PFSK-1 (cell line): ENCODE results near the gene PPARGC1A.

ENCODE experiments used
- FOXP2 ChIP-seq: optimal IDR thresholded peaks from 2 replicates; pipeline ENCODE3; 2011; ENCODE audit warnings: borderline replicate concordance, control low read depth, inconsistent platforms; ENCODE audit not compliant: insufficient read depth; ENCODE audit errors: extremely low read length, extremely low read depth
- POLR2AphosphoS5 ChIP-seq: IDR thresholded peaks from 2 replicates; pipeline ENCODE4 v1.6.1; 2012; ENCODE audit warnings: low read depth, mild to moderate bottlenecking, control low read depth, low read length, moderate library complexity
- SIN3A ChIP-seq: IDR thresholded peaks from 2 replicates; pipeline ENCODE4 v1.6.1; 2012; ENCODE audit warnings: mild to moderate bottlenecking, low read length, moderate library complexity, borderline replicate concordance; ENCODE audit not compliant: insufficient read depth
- TAF1 ChIP-seq: IDR thresholded peaks from 2 replicates; pipeline ENCODE4 v1.6.1; 2012; ENCODE audit warnings: low read length, control low read depth, borderline replicate concordance; ENCODE audit not compliant: insufficient read depth
- TF ChIP-seq, protein P1 (sequence below), 2 experiments: IDR thresholded peaks; 2 replicates each; pipeline versions ENCODE4 v1.6.1 to v1.8.0; 2011 to 2012; ENCODE audit warnings: low read depth in 2 of 2, low read length in 2 of 2, control low read depth in 1 of 2, inconsistent platforms in 1 of 2, mild to moderate bottlenecking in 1 of 2, moderate library complexity in 1 of 2; ENCODE audit not compliant: insufficient read depth in 1 of 2

Gene PPARGC1A

GRCh38 chr4:23835774-23836478 lies 53.9 kb downstream of the PPARGC1A start:
- TF ChIP-seq, protein P1, sequence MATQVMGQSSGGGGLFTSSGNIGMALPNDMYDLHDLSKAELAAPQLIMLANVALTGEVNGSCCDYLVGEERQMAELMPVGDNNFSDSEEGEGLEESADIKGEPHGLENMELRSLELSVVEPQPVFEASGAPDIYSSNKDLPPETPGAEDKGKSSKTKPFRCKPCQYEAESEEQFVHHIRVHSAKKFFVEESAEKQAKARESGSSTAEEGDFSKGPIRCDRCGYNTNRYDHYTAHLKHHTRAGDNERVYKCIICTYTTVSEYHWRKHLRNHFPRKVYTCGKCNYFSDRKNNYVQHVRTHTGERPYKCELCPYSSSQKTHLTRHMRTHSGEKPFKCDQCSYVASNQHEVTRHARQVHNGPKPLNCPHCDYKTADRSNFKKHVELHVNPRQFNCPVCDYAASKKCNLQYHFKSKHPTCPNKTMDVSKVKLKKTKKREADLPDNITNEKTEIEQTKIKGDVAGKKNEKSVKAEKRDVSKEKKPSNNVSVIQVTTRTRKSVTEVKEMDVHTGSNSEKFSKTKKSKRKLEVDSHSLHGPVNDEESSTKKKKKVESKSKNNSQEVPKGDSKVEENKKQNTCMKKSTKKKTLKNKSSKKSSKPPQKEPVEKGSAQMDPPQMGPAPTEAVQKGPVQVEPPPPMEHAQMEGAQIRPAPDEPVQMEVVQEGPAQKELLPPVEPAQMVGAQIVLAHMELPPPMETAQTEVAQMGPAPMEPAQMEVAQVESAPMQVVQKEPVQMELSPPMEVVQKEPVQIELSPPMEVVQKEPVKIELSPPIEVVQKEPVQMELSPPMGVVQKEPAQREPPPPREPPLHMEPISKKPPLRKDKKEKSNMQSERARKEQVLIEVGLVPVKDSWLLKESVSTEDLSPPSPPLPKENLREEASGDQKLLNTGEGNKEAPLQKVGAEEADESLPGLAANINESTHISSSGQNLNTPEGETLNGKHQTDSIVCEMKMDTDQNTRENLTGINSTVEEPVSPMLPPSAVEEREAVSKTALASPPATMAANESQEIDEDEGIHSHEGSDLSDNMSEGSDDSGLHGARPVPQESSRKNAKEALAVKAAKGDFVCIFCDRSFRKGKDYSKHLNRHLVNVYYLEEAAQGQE (IDR thresholded peaks at IDR 0.05; ENCODE audit: insufficient read depth in 1 of 2, low read depth in 2 of 2, low read length in 2 of 2) = no peak
- TF ChIP-seq TAF1 = no peak
- TF ChIP-seq SIN3A = no peak
- TF ChIP-seq FOXP2 = no peak
- TF ChIP-seq POLR2AphosphoS5 = no peak

GRCh38 chr4:23828779-23829178 lies 61.1 kb downstream of the PPARGC1A start:
- TF ChIP-seq SIN3A = no peak
- no peak for TF ChIP-seq FOXP2
- TF ChIP-seq POLR2AphosphoS5 = no peak
- TF ChIP-seq TAF1 = no peak
- TF ChIP-seq, protein P1 (IDR thresholded peaks at IDR 0.05; ENCODE audit: insufficient read depth in 1 of 2, low read depth in 2 of 2, low read length in 2 of 2) = no peak

DNA sequence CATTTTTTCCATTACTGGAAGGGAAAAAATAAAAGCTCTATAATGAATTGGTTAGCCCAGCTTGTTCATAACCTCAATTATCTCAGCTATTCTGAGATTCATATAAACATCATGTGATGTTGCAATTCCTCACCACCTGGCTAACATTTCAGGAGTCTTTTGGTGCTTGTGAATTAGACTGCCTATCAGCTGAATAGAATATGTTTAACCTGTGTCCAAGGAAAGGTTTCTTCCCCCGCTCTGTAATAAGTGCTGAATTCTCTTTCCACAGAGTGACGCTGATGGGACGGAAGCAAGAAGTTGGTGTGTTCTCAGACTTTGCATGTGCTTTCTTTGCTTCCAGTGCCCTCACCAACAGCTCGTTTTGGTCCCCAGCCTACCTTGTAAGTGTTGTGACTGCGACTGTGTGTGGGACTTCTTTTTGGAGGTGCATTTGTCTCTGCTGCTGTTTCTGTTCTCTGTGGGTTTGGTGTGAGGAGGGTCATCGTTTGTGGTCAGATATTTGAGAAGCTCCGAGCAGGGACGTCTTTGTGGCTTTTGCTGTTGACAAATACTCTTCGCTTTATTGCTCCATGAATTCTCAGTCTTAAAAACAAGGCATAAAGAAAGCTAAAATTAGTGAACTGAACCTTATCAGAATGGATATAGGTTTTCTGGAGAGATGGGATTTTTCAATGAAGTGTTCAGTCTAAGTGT lies 61.7 kb downstream of the PPARGC1A start:
- TF ChIP-seq SIN3A = no peak
- TF ChIP-seq, protein P1 (IDR thresholded peaks at IDR 0.05; ENCODE audit: insufficient read depth in 1 of 2, low read depth in 2 of 2, low read length in 2 of 2) = no peak
- TF ChIP-seq TAF1 = no peak
- TF ChIP-seq POLR2AphosphoS5 = no peak
- TF ChIP-seq FOXP2 = no peak

DNA sequence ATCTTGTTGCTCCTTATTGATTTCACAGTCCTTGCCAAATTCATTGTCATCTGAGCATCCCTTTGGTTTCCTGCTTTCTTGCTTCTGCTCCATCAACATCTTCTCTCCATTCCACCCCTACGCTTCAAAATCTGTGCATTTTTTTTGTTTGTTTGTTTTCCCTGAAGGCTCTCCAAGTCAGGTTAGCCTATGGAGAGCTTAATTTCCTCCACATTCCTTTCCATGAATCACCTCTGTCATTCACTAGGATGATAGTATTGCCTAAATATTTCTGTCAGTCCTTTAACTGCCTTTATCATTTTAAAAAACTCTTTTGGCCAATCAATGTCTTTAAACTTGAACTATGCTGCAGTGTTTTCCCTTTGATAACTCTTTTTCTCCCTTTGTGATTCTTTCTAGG lies 67.7 kb downstream of the PPARGC1A start:
- no peak for TF ChIP-seq TAF1
- TF ChIP-seq FOXP2 = no peak

- TF ChIP-seq TAF1 = no peak
- no peak for TF ChIP-seq FOXP2
- TF ChIP-seq, protein P1 (IDR thresholded peaks at IDR 0.05; ENCODE audit: insufficient read depth in 1 of 2, low read depth in 2 of 2, low read length in 2 of 2) = no peak
- no peak for TF ChIP-seq SIN3A
- TF ChIP-seq POLR2AphosphoS5 = no peak
Observed at GRCh38 chr4:23819041-23819511, 70.8 kb downstream of the PPARGC1A start.
